HCT116 (cell line): ENCODE results near the gene ARPC5. TPM values are rescaled to one million over a fixed set of nuclear protein-coding genes. Genes with fewer than 3 reads are reported as not detected.

ENCODE experiments used
- ATAC-seq: fragments of 200-7000 bp; cut with Tn5 transposase; 2 replicates; pipeline ENCODE4 v1.9.1; 2020; ENCODE audit warnings: mild to moderate bottlenecking, moderate library complexity
- BruUV-seq: library from RNA; stranded (reverse); fragments of 400-500 nt; replicated peaks from 2 replicates; lab custom pipeline; 2021; lab: Mats Ljungman, UMichigan
- CTCF ChIA-PET: fragments of 300-600 bp; sonication (Branson Sonifier 250); formaldehyde crosslinking; loops from one replicate; lab custom pipeline; 2021; ENCODE audit warnings: antibody characterized with exemption; lab: Charles Lee
- POLR2A ChIA-PET: fragments of 300-600, 350-600 bp; sonication (Branson Sonifier 250); formaldehyde crosslinking; loops from one replicate; lab custom pipeline; 2021; ENCODE audit warnings: antibody characterized with exemption; lab: Charles Lee
- RAD21 ChIA-PET, 2 experiments: fragments of 300-600 bp; sonication (Branson Sonifier 250); formaldehyde crosslinking; loops; one replicate each; lab custom pipeline; 2023; ENCODE audit warnings: low total read pairs in 2 of 2; ENCODE audit not compliant: uncharacterized antibody in 2 of 2, unreplicated experiment in 2 of 2, low non-redundant PET in 1 of 2; lab: Charles Lee
- DNase-seq: peaks from one replicate; pipeline ENCODE4 v3.0.0-alpha.2; 2010; ENCODE audit warnings: low read depth, low spot score
- H2AFZ ChIP-seq: fragments of 200-600 bp; shearing (Covaris generic), sonication (generic); 2 replicates; pipeline ENCODE4 v1.6.1; 2017; ENCODE audit warnings: low read depth, mixed run types, mixed read lengths, antibody characterized with exemption, low read length; ENCODE audit not compliant: poor library complexity, severe bottlenecking
- H3K27ac ChIP-seq: 2 replicates; pipeline ENCODE4 v1.5.1; 2012; ENCODE audit warnings: low read depth, low read length
- H3K27me3 ChIP-seq: fragments of 200-600 bp; sonication (generic); 2 replicates; pipeline ENCODE4 v1.6.1; 2016; ENCODE audit warnings: mixed run types, low read length, mixed read lengths; ENCODE audit not compliant: insufficient read depth
- H3K36me3 ChIP-seq, 2 experiments: fragments of 200-500 bp in 1 of 2; fragments of 200-600 bp in 1 of 2; sonication (Bioruptor generic) in 1 of 2; sonication (generic) in 1 of 2; 2 replicates each; pipeline versions ENCODE4 v1.5.1 to v1.6.1; 2014 to 2016; ENCODE audit warnings: low read length in 2 of 2, inconsistent platforms in 1 of 2, mixed read lengths in 1 of 2, mixed run types in 1 of 2; ENCODE audit not compliant: insufficient read depth in 2 of 2, control insufficient read depth in 1 of 2
- H3K4me1 ChIP-seq, 2 experiments: fragments of 200-600 bp in 1 of 2; sonication (generic) in 1 of 2; 2 replicates each; pipeline versions ENCODE4 v1.5.1 to v1.6.1; 2012 to 2017; ENCODE audit warnings: low read length in 2 of 2, inconsistent platforms in 1 of 2, mild to moderate bottlenecking in 1 of 2, mixed read lengths in 1 of 2, mixed run types in 1 of 2, moderate library complexity in 1 of 2; ENCODE audit not compliant: insufficient read depth in 2 of 2, control insufficient read depth in 1 of 2
- H3K4me2 ChIP-seq: fragments of 200-600 bp; sonication (generic); 2 replicates; pipeline ENCODE4 v1.6.1; 2017; ENCODE audit warnings: mixed run types, low read length, mixed read lengths
- H3K4me3 ChIP-seq, 2 experiments: fragments of 200-600 bp in 1 of 2; sonication (generic) in 1 of 2; replicated peaks in 1 of 2; 2 replicates each; pipeline ENCODE4 v1.5.1; 2011 to 2016; ENCODE audit warnings: low read length in 2 of 2, control low read depth in 1 of 2, low read depth in 1 of 2, mild to moderate bottlenecking in 1 of 2, mixed read lengths in 1 of 2, mixed run types in 1 of 2
- H3K79me2 ChIP-seq: fragments of 200-600 bp; sonication (generic); 2 replicates; pipeline ENCODE4 v1.6.1; 2017; ENCODE audit warnings: mild to moderate bottlenecking, mixed run types, low read length, moderate library complexity, mixed read lengths; ENCODE audit not compliant: insufficient read depth
- H3K9ac ChIP-seq: fragments of 200-600 bp; sonication (generic); 2 replicates; pipeline ENCODE4 v1.6.1; 2016; ENCODE audit warnings: low read length, mixed read lengths
- H3K9me2 ChIP-seq: fragments of 200-600 bp; sonication (generic), shearing (Covaris generic); 2 replicates; pipeline ENCODE4 v1.6.1; 2017; ENCODE audit warnings: mixed run types, mild to moderate bottlenecking, moderate library complexity; ENCODE audit not compliant: insufficient read depth
- H3K9me3 ChIP-seq, 2 experiments: fragments of 200-500 bp in 1 of 2; fragments of 200-600 bp in 1 of 2; sonication (Bioruptor generic) in 1 of 2; sonication (generic) in 1 of 2; 2 replicates each; pipeline ENCODE4 v1.6.1; 2014 to 2017; ENCODE audit warnings: low read length in 2 of 2, mixed read lengths in 2 of 2, inconsistent platforms in 1 of 2, low read depth in 1 of 2, mild to moderate bottlenecking in 1 of 2, mixed run types in 1 of 2, moderate library complexity in 1 of 2; ENCODE audit not compliant: control insufficient read depth in 1 of 2, insufficient read depth in 1 of 2
- H4K20me1 ChIP-seq: fragments of 200-600 bp; sonication (generic), shearing (Covaris generic); 2 replicates; pipeline ENCODE4 v1.6.1; 2017; ENCODE audit warnings: mixed run types, mild to moderate bottlenecking, moderate library complexity; ENCODE audit not compliant: insufficient read depth
- ATF3 ChIP-seq: IDR thresholded peaks from 2 replicates; pipeline ENCODE4 v1.6.1; 2012
- CBX3 ChIP-seq: IDR thresholded peaks from 2 replicates; pipeline ENCODE4 v1.6.1; 2012; ENCODE audit warnings: low read depth
- CTCF ChIP-seq, 3 experiments: fragments of 200-600 bp in 1 of 3; sonication (generic) in 1 of 3; IDR thresholded peaks in 2 of 3; conservative IDR thresholded peaks in 1 of 3; 2 replicates each; pipeline ENCODE4 v1.5.1; 2012 to 2017; ENCODE audit warnings: low read depth in 2 of 3, low read length in 2 of 3, antibody characterized with exemption in 1 of 3, borderline replicate concordance in 1 of 3, control low read depth in 1 of 3, mild to moderate bottlenecking in 1 of 3, mixed read lengths in 1 of 3, mixed run types in 1 of 3, moderate library complexity in 1 of 3; ENCODE audit not compliant: insufficient read depth in 1 of 3
- ELF1 ChIP-seq: IDR thresholded peaks from 2 replicates; pipeline ENCODE4 v1.6.1; 2012; ENCODE audit warnings: low read depth, borderline replicate concordance
- EZH2 ChIP-seq: fragments of 200-600 bp; sonication (generic); IDR thresholded peaks from 2 replicates; pipeline ENCODE4 v1.6.1; 2017; ENCODE audit warnings: antibody characterized with exemption, mixed run types
- EZH2phosphoT487 ChIP-seq: fragments of 200-600 bp; IDR thresholded peaks from 2 replicates; pipeline ENCODE4 v1.6.1; 2018; ENCODE audit warnings: antibody characterized with exemption, borderline replicate concordance
- JUND ChIP-seq: IDR thresholded peaks from 2 replicates; pipeline ENCODE4 v1.6.1; 2012
- MAX ChIP-seq: IDR thresholded peaks from 2 replicates; pipeline ENCODE4 v1.6.1; 2012
- POLR2A ChIP-seq: IDR thresholded peaks from 2 replicates; pipeline ENCODE4 v1.7.0; 2011; ENCODE audit warnings: borderline replicate concordance; ENCODE audit not compliant: insufficient read depth, insufficient read length; ENCODE audit errors: extremely low read depth
- POLR2AphosphoS5 ChIP-seq: IDR thresholded peaks from 2 replicates; pipeline ENCODE4 v1.6.1; 2011; ENCODE audit warnings: mild to moderate bottlenecking, low read depth, low read length, moderate library complexity
- RAD21 ChIP-seq: IDR thresholded peaks from 2 replicates; pipeline ENCODE4 v1.6.1; 2012; ENCODE audit warnings: low read depth, mild to moderate bottlenecking
- SIN3A ChIP-seq: IDR thresholded peaks from 2 replicates; pipeline ENCODE4 v1.6.1; 2012; ENCODE audit warnings: low read depth
- SP1 ChIP-seq: IDR thresholded peaks from 2 replicates; pipeline ENCODE4 v1.6.1; 2012; ENCODE audit warnings: low read depth
- SRF ChIP-seq: IDR thresholded peaks from 2 replicates; pipeline ENCODE4 v1.6.1; 2012; ENCODE audit warnings: low read depth
- TCF7L2 ChIP-seq: IDR thresholded peaks from 2 replicates; pipeline ENCODE4 v1.7.0; 2011; ENCODE audit warnings: borderline replicate concordance, inconsistent platforms; ENCODE audit not compliant: insufficient read depth, insufficient read length; ENCODE audit errors: extremely low read depth
- YY1 ChIP-seq: IDR thresholded peaks from 2 replicates; pipeline ENCODE4 v1.6.1; 2011; ENCODE audit warnings: low read length, low read depth, moderate library complexity, mild to moderate bottlenecking; ENCODE audit not compliant: insufficient replicate concordance; ENCODE audit errors: extremely low read depth
- ZFX ChIP-seq: fragments of 450-650 bp; IDR thresholded peaks from 2 replicates; pipeline ENCODE4 v1.6.1; 2017
- intact Hi-C: fragments of 100-400 bp; cut with micrococcal nuclease; formaldehyde crosslinking; loops from 2 replicates; pipeline ENCODE4 v1.10.0; 2022
- total RNA-seq: library from RNA; stranded (reverse); gene quantifications from one replicate; pipeline ENCODE4 v1.2.1, GENCODE V29; 2021; ENCODE audit not compliant: unreplicated experiment
- TF ChIP-seq, protein P1 (sequence below): IDR thresholded peaks from 2 replicates; pipeline ENCODE4 v1.6.1; 2012; ENCODE audit warnings: low read depth

The ARPC5 gene
- total RNA-seq, 1 experiment from 2014 or later = 71.5 TPM

DNA sequence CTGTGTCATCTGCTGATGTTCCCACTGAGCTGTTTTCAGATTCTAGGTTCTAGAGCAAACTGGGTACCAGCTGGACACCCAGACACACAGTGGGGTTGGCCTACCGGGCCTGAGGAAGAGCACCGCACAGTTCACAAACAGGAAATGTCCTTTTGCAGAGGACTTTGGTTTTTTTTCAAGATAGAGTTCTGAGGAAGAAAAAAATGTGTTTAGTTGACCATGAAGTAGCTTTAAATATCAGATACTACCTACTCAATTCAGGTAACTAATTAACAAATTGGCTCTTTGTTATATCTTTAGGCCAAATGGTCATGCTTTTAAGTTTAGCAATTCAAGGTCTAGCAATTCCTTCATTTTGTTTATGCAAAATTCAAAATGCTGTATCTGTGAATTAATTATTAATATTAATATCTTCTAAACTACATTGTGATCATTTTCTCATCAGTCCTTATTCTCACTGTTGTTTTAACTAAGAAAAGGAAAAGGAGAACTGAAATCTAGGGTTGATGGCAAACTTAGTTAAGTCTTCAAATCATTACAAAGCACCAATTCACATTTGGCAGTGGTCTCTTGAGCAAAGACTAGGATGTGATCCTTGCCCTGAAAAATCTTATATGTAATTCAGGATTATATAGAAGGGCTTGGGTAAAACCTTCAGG lies 28.1 kb downstream of the ARPC5 start:
- Histone ChIP-seq H3K27me3 (no peaks in the 10 kb centered on the region), H3K36me3 (no peaks in the 10 kb centered on the region), H3K9me3 (no peaks in the 10 kb centered on the region), H3K4me2 (no peak overlapping the region), H2AFZ (no peak overlapping the region)
- POLR2A ChIA-PET = no interaction called here
- no peak for TF ChIP-seq ZFX
- TF ChIP-seq JUND = no peak
- TF ChIP-seq CBX3 = no peak
- no peak for TF ChIP-seq ELF1
- TF ChIP-seq POLR2AphosphoS5 = no peak
- TF ChIP-seq, protein P1, sequence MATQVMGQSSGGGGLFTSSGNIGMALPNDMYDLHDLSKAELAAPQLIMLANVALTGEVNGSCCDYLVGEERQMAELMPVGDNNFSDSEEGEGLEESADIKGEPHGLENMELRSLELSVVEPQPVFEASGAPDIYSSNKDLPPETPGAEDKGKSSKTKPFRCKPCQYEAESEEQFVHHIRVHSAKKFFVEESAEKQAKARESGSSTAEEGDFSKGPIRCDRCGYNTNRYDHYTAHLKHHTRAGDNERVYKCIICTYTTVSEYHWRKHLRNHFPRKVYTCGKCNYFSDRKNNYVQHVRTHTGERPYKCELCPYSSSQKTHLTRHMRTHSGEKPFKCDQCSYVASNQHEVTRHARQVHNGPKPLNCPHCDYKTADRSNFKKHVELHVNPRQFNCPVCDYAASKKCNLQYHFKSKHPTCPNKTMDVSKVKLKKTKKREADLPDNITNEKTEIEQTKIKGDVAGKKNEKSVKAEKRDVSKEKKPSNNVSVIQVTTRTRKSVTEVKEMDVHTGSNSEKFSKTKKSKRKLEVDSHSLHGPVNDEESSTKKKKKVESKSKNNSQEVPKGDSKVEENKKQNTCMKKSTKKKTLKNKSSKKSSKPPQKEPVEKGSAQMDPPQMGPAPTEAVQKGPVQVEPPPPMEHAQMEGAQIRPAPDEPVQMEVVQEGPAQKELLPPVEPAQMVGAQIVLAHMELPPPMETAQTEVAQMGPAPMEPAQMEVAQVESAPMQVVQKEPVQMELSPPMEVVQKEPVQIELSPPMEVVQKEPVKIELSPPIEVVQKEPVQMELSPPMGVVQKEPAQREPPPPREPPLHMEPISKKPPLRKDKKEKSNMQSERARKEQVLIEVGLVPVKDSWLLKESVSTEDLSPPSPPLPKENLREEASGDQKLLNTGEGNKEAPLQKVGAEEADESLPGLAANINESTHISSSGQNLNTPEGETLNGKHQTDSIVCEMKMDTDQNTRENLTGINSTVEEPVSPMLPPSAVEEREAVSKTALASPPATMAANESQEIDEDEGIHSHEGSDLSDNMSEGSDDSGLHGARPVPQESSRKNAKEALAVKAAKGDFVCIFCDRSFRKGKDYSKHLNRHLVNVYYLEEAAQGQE = no peak
- TF ChIP-seq MAX = no peak
- TF ChIP-seq TCF7L2 = no peak
- no peak for TF ChIP-seq POLR2A
- no peak for TF ChIP-seq SIN3A
- TF ChIP-seq EZH2 = no peak
- no peak for TF ChIP-seq YY1
- no peak for TF ChIP-seq SRF
- TF ChIP-seq CTCF (IDR thresholded peaks at IDR 0.05 in 2 of 3, conservative IDR thresholded peaks at IDR 0.05 in 1 of 3; ENCODE audit: borderline replicate concordance in 1 of 3, insufficient read depth in 1 of 3, low read depth in 2 of 3, low read length in 2 of 3) = no peak
- no peak for TF ChIP-seq EZH2phosphoT487
- no peak for TF ChIP-seq RAD21
- TF ChIP-seq ATF3 = no peak
- no peak for TF ChIP-seq SP1
- TF ChIP-seq, all 23 proteins: peak for 0
- ATAC-seq (no peak), DNase-seq (no peak)
- Histone ChIP-seq H3K4me3 (no peak overlapping the region), H3K79me2 (no peaks in the 10 kb centered on the region), H3K4me1 (peaks cover 0 to 7% of the 10 kb centered on the region in 2 experiments; a peak in 1 of 4 replicates), H3K27ac (no peak overlapping the region), H4K20me1 (no peaks in the 10 kb centered on the region), H3K9me2 (no peaks in the 10 kb centered on the region), H3K9ac (no peak overlapping the region)
- intact Hi-C loops = no loop called here
- BruUV-seq = no TSS peak
- ChIA-PET RAD21 (no interaction called here), CTCF (no interaction called here)
